Neural progenitor cell (in vitro differentiated cells): Measurements from ENCODE around the gene ANKRD50. TPM values are rescaled to one million over a fixed set of nuclear protein-coding genes. Genes with fewer than 3 reads are reported as not detected.

ENCODE experiments used
- DNase-seq: peaks from one replicate; pipeline ENCODE4 v3.0.0-alpha.2; 2016; ENCODE audit warnings: low spot score
- H2AFZ ChIP-seq: fragments of 200-600 bp; sonication (generic); replicated peaks from 2 replicates; pipeline ENCODE4 v1.6.1; 2016; ENCODE audit warnings: antibody characterized with exemption
- H3F3A ChIP-seq: fragments of 200-600 bp; sonication (generic); 2 replicates; pipeline ENCODE4 v1.6.1; 2016; ENCODE audit warnings: antibody characterized with exemption, low read depth
- H3K27ac ChIP-seq: fragments of 200-600 bp; sonication (generic); 2 replicates; pipeline ENCODE4 v1.5.1; 2016; ENCODE audit warnings: mild to moderate bottlenecking
- H3K27me3 ChIP-seq: fragments of 200-600 bp; sonication (generic); 2 replicates; pipeline ENCODE4 v1.6.1; 2016; ENCODE audit warnings: mild to moderate bottlenecking, moderate library complexity
- H3K36me3 ChIP-seq: fragments of 200-600 bp; sonication (generic); 2 replicates; pipeline ENCODE4 v1.5.1; 2016
- H3K4me1 ChIP-seq: fragments of 200-600 bp; sonication (generic); 2 replicates; pipeline ENCODE4 v1.6.1; 2016; ENCODE audit warnings: mixed run types
- H3K4me2 ChIP-seq: fragments of 200-600 bp; sonication (generic); 2 replicates; pipeline ENCODE4 v1.6.1; 2016
- H3K4me3 ChIP-seq: fragments of 200-600 bp; sonication (generic); 2 replicates; pipeline ENCODE4 v1.5.1; 2016
- H3K79me2 ChIP-seq: fragments of 200-600 bp; sonication (generic); 2 replicates; pipeline ENCODE4 v1.6.1; 2016; ENCODE audit warnings: low read depth
- H3K9ac ChIP-seq: fragments of 200-600 bp; sonication (generic); 2 replicates; pipeline ENCODE4 v1.6.1; 2016
- H3K9me3 ChIP-seq: fragments of 200-600 bp; sonication (generic); 2 replicates; pipeline ENCODE4 v1.5.1; 2016; ENCODE audit warnings: low read depth
- H4K20me1 ChIP-seq: fragments of 200-600 bp; sonication (generic); 2 replicates; pipeline ENCODE4 v1.6.1; 2016; ENCODE audit warnings: low read depth
- H3K27ac Mint-ChIP-seq: 3 replicates; pipeline ENCODE4 v1.8.0; 2021; ENCODE audit warnings: mixed read lengths
- H3K27me3 Mint-ChIP-seq: 2 replicates; pipeline ENCODE4 v1.8.0; 2022; ENCODE audit warnings: low read depth, mild to moderate bottlenecking, inconsistent platforms, moderate library complexity, mixed read lengths; ENCODE audit not compliant: insufficient read depth
- H3K36me3 Mint-ChIP-seq: 3 replicates; pipeline ENCODE4 v1.8.0; 2021; ENCODE audit warnings: mixed read lengths
- H3K4me1 Mint-ChIP-seq: 3 replicates; pipeline ENCODE4 v1.8.0; 2021; ENCODE audit warnings: mixed read lengths
- H3K4me3 Mint-ChIP-seq: 3 replicates; pipeline ENCODE4 v1.8.0; 2021; ENCODE audit warnings: mild to moderate bottlenecking, moderate library complexity, mixed read lengths
- H3K9me3 Mint-ChIP-seq: 3 replicates; pipeline ENCODE4 v1.8.0; 2020; ENCODE audit warnings: mixed read lengths
- CTCF ChIP-seq: fragments of 200-600 bp; sonication (generic); IDR thresholded peaks from 2 replicates; pipeline ENCODE4 v1.5.1; 2017; ENCODE audit warnings: antibody characterized with exemption, mild to moderate bottlenecking
- EZH2 ChIP-seq: fragments of 200-600 bp; sonication (generic); IDR thresholded peaks from 2 replicates; pipeline ENCODE4 v1.6.1; 2017; ENCODE audit warnings: antibody characterized with exemption, mild to moderate bottlenecking, moderate library complexity
- EZH2phosphoT487 ChIP-seq: fragments of 200-600 bp; sonication (generic); IDR thresholded peaks from 2 replicates; pipeline ENCODE4 v1.6.1; 2017; ENCODE audit warnings: antibody characterized with exemption
- total RNA-seq: library from RNA; depleted of rRNA; stranded (reverse); fragments of >200 nt; gene quantifications from 2 replicates; pipeline ENCODE4 v1.2.3, GENCODE V29; 2015; ENCODE audit warnings: low replicate concordance

ANKRD50 gene
- total RNA-seq, 1 donor from 2014 or later: 47.5 TPM

- no peak overlapping the region for H2AFZ ChIP-seq
- H3K9ac ChIP-seq: no peak overlapping the region
- no peak for DNase-seq
- Mint-ChIP-seq H3K27ac (no peak overlapping the region), H3K27me3 (peaks cover 2% of the 10 kb centered on the region), H3K9me3 (no peaks in the 10 kb centered on the region), H3K4me1 (peaks cover 2% of the 10 kb centered on the region), H3K4me3 (no peak overlapping the region), H3K36me3 (no peaks in the 10 kb centered on the region)
- H3K4me2 ChIP-seq: no peak overlapping the region
- no peaks in the 10 kb centered on the region for H3K9me3 ChIP-seq
- TF ChIP-seq EZH2phosphoT487 (no peak), CTCF (no peak), EZH2 (no peak)
- no peaks in the 10 kb centered on the region for H3F3A ChIP-seq
- H3K27ac ChIP-seq: no peak overlapping the region
- H3K4me3 ChIP-seq: no peak overlapping the region
- H3K4me1 ChIP-seq: no peaks in the 10 kb centered on the region
- H3K36me3 ChIP-seq: no peaks in the 10 kb centered on the region
- no peaks in the 10 kb centered on the region for H4K20me1 ChIP-seq
- no peaks in the 10 kb centered on the region for H3K27me3 ChIP-seq
- H3K79me2 ChIP-seq: no peaks in the 10 kb centered on the region
Observed at GRCh38 chr4:124727331-124727890, 14.9 kb upstream of the ANKRD50 start.

GRCh38 chr4:124726269-124726668 is 13.7 kb upstream of the ANKRD50 start:
- no peaks in the 10 kb centered on the region for H3K36me3 ChIP-seq
- peaks cover 2% of the 10 kb centered on the region for H3K4me1 Mint-ChIP-seq
- no peaks in the 10 kb centered on the region for H3K4me1 ChIP-seq
- H3K4me3 Mint-ChIP-seq: no peak overlapping the region
- H3K4me2 ChIP-seq: no peak overlapping the region
- no peaks in the 10 kb centered on the region for H3K79me2 ChIP-seq
- no peaks in the 10 kb centered on the region for H3F3A ChIP-seq
- no peak overlapping the region for H3K9ac ChIP-seq
- no peak overlapping the region for H3K27ac Mint-ChIP-seq
- H3K9me3 ChIP-seq: no peaks in the 10 kb centered on the region
- peaks cover 2% of the 10 kb centered on the region for H3K27me3 Mint-ChIP-seq
- no peak overlapping the region for H3K27ac ChIP-seq
- no peaks in the 10 kb centered on the region for H3K36me3 Mint-ChIP-seq
- TF ChIP-seq EZH2 (no peak), EZH2phosphoT487 (no peak), CTCF (no peak)
- H3K9me3 Mint-ChIP-seq: no peaks in the 10 kb centered on the region
- no peaks in the 10 kb centered on the region for H3K27me3 ChIP-seq
- no peaks in the 10 kb centered on the region for H4K20me1 ChIP-seq
- no peak overlapping the region for H2AFZ ChIP-seq
- H3K4me3 ChIP-seq: no peak overlapping the region
- no peak for DNase-seq

- Histone ChIP-seq H3F3A (no peaks in the 10 kb centered on the region), H2AFZ (no peak overlapping the region), H3K9me3 (no peaks in the 10 kb centered on the region), H4K20me1 (no peaks in the 10 kb centered on the region), H3K27me3 (no peaks in the 10 kb centered on the region), H3K4me1 (no peaks in the 10 kb centered on the region), H3K79me2 (no peaks in the 10 kb centered on the region), H3K9ac (no peak overlapping the region), H3K27ac (no peak overlapping the region), H3K36me3 (no peaks in the 10 kb centered on the region), H3K4me2 (no peak overlapping the region), H3K4me3 (no peak overlapping the region)
- no peaks in the 10 kb centered on the region for H3K4me1 Mint-ChIP-seq
- no peaks in the 10 kb centered on the region for H3K9me3 Mint-ChIP-seq
- TF ChIP-seq EZH2phosphoT487 (no peak), CTCF (no peak), EZH2 (no peak)
- no peaks in the 10 kb centered on the region for H3K36me3 Mint-ChIP-seq
- no peak for DNase-seq
- no peak overlapping the region for H3K27ac Mint-ChIP-seq
- no peaks in the 10 kb centered on the region for H3K27me3 Mint-ChIP-seq
- H3K4me3 Mint-ChIP-seq: no peak overlapping the region
Observed at GRCh38 chr4:124722071-124722470, 9.5 kb upstream of the ANKRD50 start.
